Keratinocyte (primary cell): Measurements from ENCODE around the gene SH3PXD2A. TPM values are rescaled to one million over a fixed set of nuclear protein-coding genes. Genes with fewer than 3 reads are reported as not detected.

Source experiments
- DNase-seq: peaks from one replicate; pipeline ENCODE4 v3.0.0-alpha.2; 2011; ENCODE audit warnings: low read depth, missing footprints, low spot score
- FAIRE-seq: peaks from 2 replicates; lab custom pipeline; 2011; peaks lifted over from hg19 to GRCh38; lab: Jason Lieb, UNC
- H2AFZ ChIP-seq: 2 replicates; pipeline ENCODE4 v1.6.0; 2012; ENCODE audit warnings: low read length, control low read depth, inconsistent platforms; ENCODE audit not compliant: control insufficient read depth
- H3K27ac ChIP-seq: 2 replicates; pipeline ENCODE4 v1.5.1; 2011; ENCODE audit warnings: low read length; ENCODE audit not compliant: control insufficient read depth, insufficient read depth
- H3K27me3 ChIP-seq: 3 replicates; pipeline ENCODE4 v1.6.0; 2011; ENCODE audit warnings: low read length; ENCODE audit not compliant: control insufficient read depth, insufficient read depth; ENCODE audit errors: extremely low read depth
- H3K36me3 ChIP-seq, 2 experiments: 2 replicates in 1 of 2; 3 replicates in 1 of 2; pipeline ENCODE4 v1.5.1; 2011; ENCODE audit warnings: low read length in 2 of 2, mild to moderate bottlenecking in 1 of 2; ENCODE audit not compliant: control insufficient read depth in 2 of 2, insufficient read depth in 2 of 2; ENCODE audit errors: extremely low read depth in 1 of 2
- H3K4me1 ChIP-seq: 3 replicates; pipeline ENCODE4 v1.5.1; 2011; ENCODE audit warnings: low read length; ENCODE audit not compliant: control insufficient read depth, insufficient read depth; ENCODE audit errors: extremely low read depth
- H3K4me2 ChIP-seq: 3 replicates; pipeline ENCODE4 v1.6.0; 2011; ENCODE audit warnings: low read depth, low read length; ENCODE audit not compliant: control insufficient read depth, insufficient read depth; ENCODE audit errors: extremely low read depth
- H3K4me3 ChIP-seq, 3 experiments: fragments of 200-600 bp in 1 of 3; sonication (generic) in 1 of 3; 2 replicates in 2 of 3; 3 replicates in 1 of 3; pipeline ENCODE4 v1.5.1; 2011 to 2016; ENCODE audit warnings: low read length in 3 of 3, mild to moderate bottlenecking in 3 of 3, control low read depth in 2 of 3, inconsistent platforms in 1 of 3, low read depth in 1 of 3, mixed read lengths in 1 of 3, mixed run types in 1 of 3, moderate library complexity in 1 of 3; ENCODE audit not compliant: control insufficient read depth in 2 of 3, insufficient read depth in 2 of 3; ENCODE audit errors: extremely low read depth in 1 of 3
- H3K79me2 ChIP-seq: 2 replicates; pipeline ENCODE4 v1.6.0; 2012; ENCODE audit warnings: low read length; ENCODE audit not compliant: control insufficient read depth, insufficient read depth
- H3K9ac ChIP-seq: 3 replicates; pipeline ENCODE4 v1.6.0; 2011; ENCODE audit warnings: low read length; ENCODE audit not compliant: control insufficient read depth, insufficient read depth; ENCODE audit errors: extremely low read depth
- H3K9me1 ChIP-seq: 3 replicates; pipeline ENCODE4 v1.6.0; 2011; ENCODE audit warnings: low read length; ENCODE audit not compliant: control insufficient read depth, insufficient read depth; ENCODE audit errors: extremely low read depth
- H3K9me3 ChIP-seq: 2 replicates; pipeline ENCODE4 v1.5.1; 2012; ENCODE audit warnings: low read depth, low read length; ENCODE audit not compliant: control insufficient read depth
- H4K20me1 ChIP-seq: 3 replicates; pipeline ENCODE4 v1.6.0; 2011; ENCODE audit warnings: low read length; ENCODE audit not compliant: control insufficient read depth, insufficient read depth; ENCODE audit errors: extremely low read depth
- EZH2 ChIP-seq: IDR thresholded peaks from one replicate; pipeline ENCODE4 v1.6.1; 2012; ENCODE audit warnings: inconsistent platforms, mild to moderate bottlenecking, low read length, moderate library complexity
- dilution Hi-C: fragments of 300-500 bp; cut with MboI; formaldehyde crosslinking; loops from one replicate; pipeline ENCODE4 v1.7.0; 2020; ENCODE audit warnings: low sequenced_read_pairs; ENCODE audit not compliant: extremely low pct_ligation_motif_present
- polyA plus RNA-seq, 5 experiments: library from polyadenylated mRNA; depleted of rRNA in 3 of 5; stranded (reverse) in 3 of 5; stranded (forward) in 1 of 5; unstranded in 1 of 5; fragments of >200 nt; gene quantifications; 1 replicate in 1 of 5; 2 replicates in 3 of 5; 3 replicates in 1 of 5; pipeline versions ENCODE4 v1.2.1 to v1.2.3, GENCODE V29; 2011 to 2012; ENCODE audit warnings: missing spikeins in 2 of 5, low read depth in 1 of 5, low replicate concordance in 1 of 5
- TF ChIP-seq, protein P1 (sequence below), 3 experiments: IDR thresholded peaks in 1 of 3; conservative IDR thresholded peaks in 1 of 3; optimal IDR thresholded peaks in 1 of 3; 2 replicates in 2 of 3; 3 replicates in 1 of 3; pipeline versions ENCODE3 to v1.5.1; 2011; ENCODE audit warnings: low read length in 3 of 3, mild to moderate bottlenecking in 3 of 3, moderate library complexity in 2 of 3, control low read depth in 1 of 3, inconsistent platforms in 1 of 3; ENCODE audit not compliant: insufficient read depth in 2 of 3; ENCODE audit errors: extremely low read depth in 1 of 3

SH3PXD2A gene
- polyA plus RNA-seq, 1 donor (not counting 4 experiments of a cell fraction or from before 2014, with no cell fraction given), result 33.9 TPM

DNA sequence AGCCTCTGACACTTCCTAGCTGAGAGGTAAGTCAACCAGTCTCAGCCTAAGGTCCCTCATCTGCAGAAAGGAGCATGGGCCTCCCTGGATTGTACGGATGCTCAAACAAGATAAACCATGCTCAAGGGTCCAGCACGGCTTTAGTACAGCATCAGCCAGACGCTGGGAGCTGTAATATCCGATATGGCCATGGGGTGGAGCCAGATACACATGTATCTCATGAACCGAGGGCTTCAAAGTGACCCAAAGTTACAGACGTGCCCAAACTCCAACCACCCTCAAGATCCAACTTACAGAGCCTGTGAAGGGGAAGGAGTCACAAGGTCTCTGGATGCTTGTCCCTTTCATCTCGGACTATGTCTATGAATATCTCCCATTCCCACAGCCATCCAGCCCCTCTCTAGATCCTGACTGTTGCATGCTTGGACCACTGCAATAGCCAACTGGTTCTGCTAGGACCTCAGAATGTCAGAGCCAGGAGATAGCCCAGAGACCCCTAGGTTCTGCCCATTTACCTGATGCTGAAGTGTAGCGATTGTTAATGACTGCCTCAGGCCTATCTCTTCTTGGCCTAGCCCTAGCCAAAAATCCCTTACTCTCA lies 142.4 kb downstream of the SH3PXD2A start:
- peak overlapping the region; percentile 23 for H3K9ac ChIP-seq
- H4K20me1 ChIP-seq, result peaks cover 11% of the 10 kb centered on the region
- H3K27ac ChIP-seq, result peak overlapping the region; percentile 40
- FAIRE-seq (peak; percentile 99), DNase-seq (peak; percentile 68)
- H3K9me1 ChIP-seq, result peaks cover 2% of the 10 kb centered on the region
- dilution Hi-C loops, result no loop called here
- H3K4me1 ChIP-seq, result peaks cover 82% of the 10 kb centered on the region
- no peak overlapping the region for H2AFZ ChIP-seq
- no peaks in the 10 kb centered on the region for H3K9me3 ChIP-seq
- no peak overlapping the region for H3K4me2 ChIP-seq
- peaks cover 56% of the 10 kb centered on the region for H3K79me2 ChIP-seq
- H3K4me3 ChIP-seq, result no peak overlapping the region
- no peaks in the 10 kb centered on the region for H3K27me3 ChIP-seq
- no peak for TF ChIP-seq EZH2
- TF ChIP-seq, protein P1, sequence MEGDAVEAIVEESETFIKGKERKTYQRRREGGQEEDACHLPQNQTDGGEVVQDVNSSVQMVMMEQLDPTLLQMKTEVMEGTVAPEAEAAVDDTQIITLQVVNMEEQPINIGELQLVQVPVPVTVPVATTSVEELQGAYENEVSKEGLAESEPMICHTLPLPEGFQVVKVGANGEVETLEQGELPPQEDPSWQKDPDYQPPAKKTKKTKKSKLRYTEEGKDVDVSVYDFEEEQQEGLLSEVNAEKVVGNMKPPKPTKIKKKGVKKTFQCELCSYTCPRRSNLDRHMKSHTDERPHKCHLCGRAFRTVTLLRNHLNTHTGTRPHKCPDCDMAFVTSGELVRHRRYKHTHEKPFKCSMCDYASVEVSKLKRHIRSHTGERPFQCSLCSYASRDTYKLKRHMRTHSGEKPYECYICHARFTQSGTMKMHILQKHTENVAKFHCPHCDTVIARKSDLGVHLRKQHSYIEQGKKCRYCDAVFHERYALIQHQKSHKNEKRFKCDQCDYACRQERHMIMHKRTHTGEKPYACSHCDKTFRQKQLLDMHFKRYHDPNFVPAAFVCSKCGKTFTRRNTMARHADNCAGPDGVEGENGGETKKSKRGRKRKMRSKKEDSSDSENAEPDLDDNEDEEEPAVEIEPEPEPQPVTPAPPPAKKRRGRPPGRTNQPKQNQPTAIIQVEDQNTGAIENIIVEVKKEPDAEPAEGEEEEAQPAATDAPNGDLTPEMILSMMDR (optimal IDR thresholded peaks at IDR 0.05 in 1 of 3, IDR thresholded peaks at IDR 0.05 in 1 of 3, conservative IDR thresholded peaks at IDR 0.05 in 1 of 3; ENCODE audit: extremely low read depth in 1 of 3, insufficient read depth in 2 of 3, low read length in 3 of 3), result peak in 2 of 3 experiments; percentile 72 to 91
- peaks cover 28 to 57% of the 10 kb centered on the region in 2 experiments for H3K36me3 ChIP-seq

DNA sequence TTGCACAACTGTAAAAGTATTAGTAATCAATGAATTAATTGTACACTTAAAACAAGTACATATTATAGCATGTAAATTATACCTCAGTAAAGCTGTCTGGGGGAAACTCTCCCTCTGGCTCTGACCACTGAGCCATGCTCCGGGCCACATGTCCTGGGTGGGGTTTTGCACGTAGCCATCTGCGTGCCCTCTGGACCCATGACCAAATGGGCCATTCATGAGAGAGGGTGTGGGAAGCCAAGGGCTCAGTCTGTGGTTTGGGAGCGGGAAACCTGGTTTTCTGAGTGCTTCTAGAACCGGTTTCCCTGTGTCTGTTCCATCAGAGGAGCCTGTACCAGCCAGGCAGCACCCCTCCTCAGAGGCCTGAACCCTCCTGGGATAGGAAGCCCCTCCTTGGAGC lies 143.2 kb downstream of the SH3PXD2A start:
- no peak for TF ChIP-seq EZH2
- Histone ChIP-seq H3K9me3 (no peaks in the 10 kb centered on the region), H3K4me3 (no peak overlapping the region), H3K9ac (no peak overlapping the region), H3K4me1 (peaks cover 73% of the 10 kb centered on the region), H3K27ac (peak overlapping the region; percentile 40), H4K20me1 (peaks cover 11% of the 10 kb centered on the region), H3K36me3 (peaks cover 31 to 56% of the 10 kb centered on the region in 2 experiments), H2AFZ (no peak overlapping the region), H3K27me3 (no peaks in the 10 kb centered on the region), H3K9me1 (peaks cover 2% of the 10 kb centered on the region), H3K4me2 (no peak overlapping the region), H3K79me2 (peaks cover 61% of the 10 kb centered on the region)
- FAIRE-seq (peak; percentile 74), DNase-seq (no peak)
- dilution Hi-C loops, result no loop called here
